ENCODE results near the gene CELSR2.

DNA sequence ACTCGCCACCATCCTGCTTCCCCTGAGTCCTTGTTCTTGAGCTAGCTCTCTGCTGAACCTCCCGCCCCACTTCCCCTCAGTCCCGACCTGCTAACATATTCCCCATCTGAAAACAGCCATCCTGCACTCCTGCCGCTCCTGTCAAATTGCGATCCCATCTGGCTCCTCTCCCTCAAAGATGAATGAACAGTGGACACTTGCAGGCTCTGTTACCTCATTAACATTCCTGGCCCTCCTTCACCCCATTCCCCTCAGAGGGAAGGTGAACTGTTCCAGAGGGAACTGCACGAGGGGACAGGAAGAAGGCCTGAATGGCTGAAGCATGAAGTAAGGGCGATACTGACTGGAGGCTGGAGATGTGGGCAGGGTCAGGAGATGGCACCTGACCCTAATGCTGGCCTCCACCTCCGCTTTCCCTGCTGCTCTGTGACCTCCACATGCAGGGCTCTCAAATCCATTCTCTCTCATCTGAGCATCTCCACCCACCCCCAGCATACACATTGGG lies 7.4 kb upstream of the CELSR2 start:
- TF ChIP-seq, protein P1, sequence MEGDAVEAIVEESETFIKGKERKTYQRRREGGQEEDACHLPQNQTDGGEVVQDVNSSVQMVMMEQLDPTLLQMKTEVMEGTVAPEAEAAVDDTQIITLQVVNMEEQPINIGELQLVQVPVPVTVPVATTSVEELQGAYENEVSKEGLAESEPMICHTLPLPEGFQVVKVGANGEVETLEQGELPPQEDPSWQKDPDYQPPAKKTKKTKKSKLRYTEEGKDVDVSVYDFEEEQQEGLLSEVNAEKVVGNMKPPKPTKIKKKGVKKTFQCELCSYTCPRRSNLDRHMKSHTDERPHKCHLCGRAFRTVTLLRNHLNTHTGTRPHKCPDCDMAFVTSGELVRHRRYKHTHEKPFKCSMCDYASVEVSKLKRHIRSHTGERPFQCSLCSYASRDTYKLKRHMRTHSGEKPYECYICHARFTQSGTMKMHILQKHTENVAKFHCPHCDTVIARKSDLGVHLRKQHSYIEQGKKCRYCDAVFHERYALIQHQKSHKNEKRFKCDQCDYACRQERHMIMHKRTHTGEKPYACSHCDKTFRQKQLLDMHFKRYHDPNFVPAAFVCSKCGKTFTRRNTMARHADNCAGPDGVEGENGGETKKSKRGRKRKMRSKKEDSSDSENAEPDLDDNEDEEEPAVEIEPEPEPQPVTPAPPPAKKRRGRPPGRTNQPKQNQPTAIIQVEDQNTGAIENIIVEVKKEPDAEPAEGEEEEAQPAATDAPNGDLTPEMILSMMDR (IDR thresholded peaks at IDR 0.05; ENCODE audit: low read depth, low read length, poor library complexity, severe bottlenecking), result no peak
- TF ChIP-seq EZH2phosphoT487 (IDR thresholded peaks at IDR 0.05; ENCODE audit: borderline replicate concordance, low read length), result no peak
